ENCODE results near the gene FOXK1. TPM values are rescaled to one million over a fixed set of nuclear protein-coding genes. Genes with fewer than 3 reads are reported as not detected.

Gene FOXK1
- total and polyA plus RNA-seq, 9 of the 15 experiments (the other 6 are each of a cell fraction or from before 2014, with no cell fraction given), result 0.32 to 45.5 (median 8.1) TPM

GRCh38 chr7:4634166-4634565, 47.9 kb upstream of the FOXK1 start:
- no TSS peak for BruUV-seq (replicated peaks)
- Histone ChIP-seq H3K36me3 (ENCODE audit: control insufficient read depth, insufficient read depth, low read length) (no peaks in the 10 kb centered on the region), H3K9me1 (ENCODE audit: control insufficient read depth, insufficient read depth, low read length) (no peaks in the 10 kb centered on the region), H3K4me3 (no peak overlapping the region), H2AFZ (ENCODE audit: low read depth, low read length) (no peak overlapping the region), H3K4me2 (ENCODE audit: insufficient read depth, low read length) (no peak overlapping the region), H3K9me3 (replicated peaks; ENCODE audit: control insufficient read depth, insufficient read depth, low read depth, low read length) (no peaks in the 10 kb centered on the region), H3K27me3 (ENCODE audit: control insufficient read depth in 2 of 2, insufficient read depth in 2 of 2, low read length in 2 of 2) (no peaks in the 10 kb centered on the region), H4K20me1 (replicated peaks; ENCODE audit: control insufficient read depth, insufficient read depth, low read length) (no peaks in the 10 kb centered on the region), H3K4me1 (replicated peaks in 1 of 2; ENCODE audit: control insufficient read depth in 2 of 2, insufficient read depth in 2 of 2, low read length in 2 of 2) (peaks cover 9 to 14% of the 10 kb centered on the region in 2 experiments; a peak in 4 of 5 replicates), H3K9ac (ENCODE audit: insufficient read depth in 1 of 2, low read depth in 2 of 2, low read length in 2 of 2) (peak overlapping the region in 1 of 2 experiments; percentile 40; a peak in 1 of 4 replicates), H3K27ac (ENCODE audit: extremely low read depth, low read depth, low read length) (no peak overlapping the region), H3K79me2 (ENCODE audit: control insufficient read depth, insufficient read depth, low read length) (no peaks in the 10 kb centered on the region)
- intact Hi-C loops (cut with micrococcal nuclease) (no loop called here), in situ Hi-C loops (cut with MboI) (no loop called here)
- FAIRE-seq, result no peak
- TF ChIP-seq ZC3H8 (IDR thresholded peaks at IDR 0.05) (no peak), CEBPB (tag; IDR thresholded peaks at IDR 0.05) (0 out of 2 replicates have a peak, but pooled peaks have one; percentile 37), SIX5 (IDR thresholded peaks at IDR 0.05; ENCODE audit: borderline replicate concordance in 1 of 2, insufficient read depth in 1 of 2, low read depth in 1 of 2, low read length in 2 of 2) (no peak), EGR1 (conservative IDR thresholded peaks at IDR 0.05) (peak; percentile 26; the same call in 1 of the 2 replicates), MITF (IDR thresholded peaks at IDR 0.05) (no peak), TEAD2 (tag; IDR thresholded peaks at IDR 0.05) (no peak), ZNF764 (CRISPR knock-in tag; IDR thresholded peaks at IDR 0.05; ENCODE audit: low read depth) (no peak), ADNP (tag; IDR thresholded peaks at IDR 0.05) (0 out of 2 replicates have a peak, but pooled peaks have one; percentile 31)
- no peak for ATAC-seq
- WGBS (ENCODE audit: insufficient coverage, low coverage, missing lambda C conversion rate), result 31% methylated on average over 4 of the region's 4 CpGs
- ChIA-PET POLR2A (no interaction called here), CTCF (ENCODE audit: low intra/inter-chr PET ratio) (no interaction called here)
- no peak for DNase-seq (ENCODE audit: extremely low read depth in 1 of 4, low spot score in 3 of 4)

Measured in K562 (cell line).